ENCODE data around the gene MXD3.
"Not testable (repeated sequence)": the region's sequence is repeated elsewhere in the genome, so short reads cannot be mapped to it uniquely, and the experiment has no call there.

The MXD3 gene

GRCh38 chr5:177325868-177326381 lies 14.2 kb upstream of the MXD3 start:
- DNase-seq (ENCODE audit: low read depth in 1 of 2, low spot score in 1 of 2), result no peak

GRCh38 chr5:177320879-177321278 lies 9.2 kb upstream of the MXD3 start:
- DNase-seq (ENCODE audit: low read depth in 1 of 2, low spot score in 1 of 2), result no peak

- no peak for DNase-seq (ENCODE audit: low read depth in 1 of 2, low spot score in 1 of 2)
Observed at GRCh38 chr5:177319913-177320588, 8.4 kb upstream of the MXD3 start.

DNA sequence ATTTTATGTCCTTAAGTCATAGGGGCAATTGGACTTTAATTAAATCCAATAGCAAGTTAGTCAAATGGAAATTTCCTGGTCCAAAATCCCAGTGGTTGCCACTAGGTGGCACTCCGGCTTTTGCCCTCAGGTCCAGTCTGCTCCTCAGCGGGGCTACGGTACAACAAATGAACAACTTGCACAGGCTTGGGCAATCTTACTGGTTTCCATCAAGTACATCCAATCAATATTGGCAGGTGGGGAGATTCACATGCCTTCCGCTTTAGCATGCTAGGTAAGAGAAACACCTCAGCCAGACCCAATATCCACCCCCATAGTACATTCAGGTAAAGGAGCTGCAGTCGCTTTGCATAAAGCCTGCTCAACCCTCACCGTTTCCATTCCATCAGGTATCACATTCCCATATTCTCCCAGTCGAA lies 6.3 kb upstream of the MXD3 start:
- peak; percentile 52 to 60 for DNase-seq (ENCODE audit: low read depth in 1 of 2, low spot score in 1 of 2)

DNA sequence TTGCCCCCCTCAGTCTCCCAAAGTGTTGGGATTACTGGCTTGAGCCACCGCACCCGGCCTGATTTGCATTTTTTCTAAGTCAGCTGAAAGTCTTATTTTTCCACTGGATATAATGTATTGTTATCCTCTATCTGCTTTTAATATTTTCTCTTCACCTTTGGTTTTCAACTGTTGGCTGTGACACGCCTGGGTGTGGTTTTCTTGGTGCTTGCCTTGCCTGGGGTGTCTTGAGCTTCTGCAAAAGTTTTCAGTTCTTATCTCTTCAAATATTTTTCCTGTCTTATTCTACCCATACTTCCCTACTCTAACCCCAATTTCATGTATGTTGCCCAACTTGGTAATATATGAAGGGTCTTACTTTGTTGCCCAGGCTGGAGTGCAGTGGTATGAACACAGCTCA lies 4.3 kb upstream of the MXD3 start:
- no peak for DNase-seq (ENCODE audit: low read depth in 1 of 2, low spot score in 1 of 2)

- no peak for DNase-seq (ENCODE audit: low read depth in 1 of 2, low spot score in 1 of 2)
Observed at GRCh38 chr5:177315411-177315810, 3.7 kb upstream of the MXD3 start.

GRCh38 chr5:177314376-177315342 lies 3.0 kb upstream of the MXD3 start:
- no peak for DNase-seq (ENCODE audit: low read depth in 1 of 2, low spot score in 1 of 2)

DNA sequence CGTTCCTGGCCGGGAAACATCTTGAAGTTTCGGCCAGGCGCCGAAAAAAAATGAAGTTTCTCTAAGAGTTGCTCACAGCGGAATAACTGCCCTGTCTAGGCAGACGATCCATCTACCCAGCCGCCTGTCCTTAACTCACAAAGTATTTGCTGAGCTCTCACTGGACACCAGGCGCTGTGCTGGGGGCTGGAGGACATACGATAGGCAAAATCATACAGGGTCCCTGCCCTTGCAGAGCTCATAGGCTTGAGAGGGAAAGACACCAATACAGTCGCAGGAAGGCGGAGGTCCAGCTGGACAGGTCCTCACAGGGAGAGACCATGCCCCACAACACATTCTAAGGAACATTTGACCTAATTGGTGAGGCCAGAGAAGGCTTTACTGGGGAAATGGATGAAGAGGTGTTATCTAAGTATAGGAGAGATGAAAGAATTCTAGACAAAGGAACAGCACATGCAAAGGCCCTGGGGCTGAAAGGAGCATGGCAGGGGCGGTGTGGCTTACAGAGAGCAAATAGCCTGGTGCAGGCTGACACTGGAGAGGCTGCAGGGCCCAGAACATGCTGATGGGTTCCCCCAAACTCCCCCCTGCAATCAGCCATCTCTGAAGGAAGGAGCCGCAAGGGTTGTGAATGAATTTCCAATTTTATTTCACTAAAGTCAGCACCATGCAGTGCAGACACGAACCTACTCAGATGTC lies 2.0 kb upstream of the MXD3 start:
- no peak for DNase-seq (ENCODE audit: low read depth in 1 of 2, low spot score in 1 of 2)

- DNase-seq (ENCODE audit: low read depth in 1 of 2, low spot score in 1 of 2), result no peak
Observed at GRCh38 chr5:177312649-177313181, 1.0 kb upstream of the MXD3 start.

GRCh38 chr5:177311392-177311722 lies 341 bp downstream of the MXD3 start:
- no peak for DNase-seq (ENCODE audit: low read depth in 1 of 2, low spot score in 1 of 2)

DNA sequence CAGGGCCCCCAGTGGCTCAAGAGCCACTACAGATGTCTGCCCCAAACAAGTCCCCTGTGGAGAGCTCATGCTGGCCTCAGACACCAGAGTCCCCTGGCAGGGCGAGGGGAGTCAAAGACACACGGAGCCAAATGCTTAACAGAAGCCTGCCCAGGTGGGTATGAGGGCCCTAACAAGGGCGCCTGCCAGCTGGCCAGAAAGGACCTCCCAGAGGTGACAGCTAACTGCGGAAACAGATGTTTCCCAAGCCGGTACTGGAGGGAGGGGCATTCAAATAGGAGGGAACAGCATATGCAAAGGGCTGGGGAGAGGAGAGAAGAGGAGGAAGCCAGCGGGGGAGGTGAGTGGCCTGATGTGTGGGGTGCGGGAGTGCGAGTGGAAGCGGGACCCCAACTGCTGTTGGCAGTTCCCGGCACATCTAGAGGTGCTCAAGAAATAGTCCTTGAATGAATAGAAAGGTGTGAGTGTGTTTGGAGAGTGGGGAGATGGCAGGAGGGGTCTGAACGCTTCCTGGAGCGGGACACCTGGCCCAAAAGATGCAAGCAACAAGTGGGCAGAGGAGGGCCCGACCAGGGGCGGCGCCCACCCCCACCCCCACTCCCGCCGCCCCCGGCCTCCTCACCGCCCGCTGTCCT lies 824 bp downstream of the MXD3 start:
- DNase-seq (ENCODE audit: low read depth in 1 of 2, low spot score in 1 of 2), result no peak

GRCh38 chr5:177310332-177310731 lies 1.4 kb downstream of the MXD3 start:
- DNase-seq (ENCODE audit: low read depth in 1 of 2, low spot score in 1 of 2), result no peak

- DNase-seq (ENCODE audit: low read depth in 1 of 2, low spot score in 1 of 2), result peak; percentile 42 to 49
Observed at GRCh38 chr5:177309351-177310191, 2.1 kb downstream of the MXD3 start.

DNA sequence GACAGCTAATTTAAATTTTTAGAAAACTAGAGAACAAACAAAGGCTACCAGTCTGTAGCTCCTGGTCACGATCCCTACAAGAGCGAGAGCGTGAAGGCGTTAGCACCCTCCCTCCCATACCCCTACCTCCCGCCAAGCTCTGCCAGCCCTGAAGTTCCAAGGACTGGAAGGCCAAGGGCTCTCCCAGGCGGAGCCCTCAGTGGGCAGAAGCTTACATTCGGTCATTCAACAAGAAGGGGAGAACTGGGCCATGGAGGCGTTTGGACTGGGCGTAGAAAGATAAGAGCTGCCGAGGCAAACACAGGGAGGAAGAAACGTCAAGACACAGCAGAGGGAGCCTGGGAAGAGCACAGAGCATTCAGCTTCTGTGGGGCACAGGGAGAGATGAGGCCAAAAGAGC lies 3.0 kb downstream of the MXD3 start:
- DNase-seq (ENCODE audit: low read depth in 1 of 2, low spot score in 1 of 2), result no peak

- no peak for DNase-seq (ENCODE audit: low read depth in 1 of 2, low spot score in 1 of 2)
Observed at GRCh38 chr5:177307544-177308363, 3.9 kb downstream of the MXD3 start.

GRCh38 chr5:177306674-177307543 lies 4.8 kb downstream of the MXD3 start:
- no peak for DNase-seq (ENCODE audit: low read depth in 1 of 2, low spot score in 1 of 2)

DNA sequence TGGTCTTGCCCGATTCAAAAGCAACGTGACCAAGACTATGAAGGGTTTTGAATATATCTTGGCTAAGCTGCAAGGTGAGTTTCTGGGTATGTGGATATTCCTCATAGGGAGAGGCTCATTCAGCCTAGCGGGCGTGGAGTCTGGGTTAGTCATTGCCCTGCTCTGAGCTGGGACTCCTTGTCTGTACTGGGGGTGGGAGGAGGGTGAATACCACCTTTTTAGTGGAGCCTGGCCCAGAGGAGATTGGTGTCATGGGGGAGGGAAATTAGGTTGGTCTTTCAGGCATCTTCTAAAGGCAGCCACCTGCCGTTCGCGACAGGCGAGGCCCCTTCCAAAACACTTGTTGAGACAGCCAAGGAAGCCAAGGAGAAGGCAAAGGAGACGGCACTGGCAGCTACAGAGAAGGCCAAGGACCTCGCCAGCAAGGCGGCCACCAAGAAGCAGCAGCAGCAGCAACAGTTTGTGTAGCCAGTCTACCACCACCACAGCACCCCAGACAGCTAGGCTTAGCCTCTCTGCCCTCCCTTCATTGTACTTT lies 5.5 kb downstream of the MXD3 start:
- DNase-seq (ENCODE audit: low read depth in 1 of 2, low spot score in 1 of 2), result not testable (repeated sequence)

Measured in stimulated activated CD4-positive, alpha-beta T cell treated with anti-CD3 and anti-CD28 coated beads, Interleukin-15, amount 100 ng/mL, for 1 hour (primary cell).